ENCODE results near the gene PRM2.
A peak's percentile ranks its signal among the peaks of the same experiment; 100 is the strongest.
"Not testable (repeated sequence)": the region's sequence is repeated elsewhere in the genome, so short reads cannot be mapped to it uniquely, and the experiment has no call there.

PRM2 gene

DNA sequence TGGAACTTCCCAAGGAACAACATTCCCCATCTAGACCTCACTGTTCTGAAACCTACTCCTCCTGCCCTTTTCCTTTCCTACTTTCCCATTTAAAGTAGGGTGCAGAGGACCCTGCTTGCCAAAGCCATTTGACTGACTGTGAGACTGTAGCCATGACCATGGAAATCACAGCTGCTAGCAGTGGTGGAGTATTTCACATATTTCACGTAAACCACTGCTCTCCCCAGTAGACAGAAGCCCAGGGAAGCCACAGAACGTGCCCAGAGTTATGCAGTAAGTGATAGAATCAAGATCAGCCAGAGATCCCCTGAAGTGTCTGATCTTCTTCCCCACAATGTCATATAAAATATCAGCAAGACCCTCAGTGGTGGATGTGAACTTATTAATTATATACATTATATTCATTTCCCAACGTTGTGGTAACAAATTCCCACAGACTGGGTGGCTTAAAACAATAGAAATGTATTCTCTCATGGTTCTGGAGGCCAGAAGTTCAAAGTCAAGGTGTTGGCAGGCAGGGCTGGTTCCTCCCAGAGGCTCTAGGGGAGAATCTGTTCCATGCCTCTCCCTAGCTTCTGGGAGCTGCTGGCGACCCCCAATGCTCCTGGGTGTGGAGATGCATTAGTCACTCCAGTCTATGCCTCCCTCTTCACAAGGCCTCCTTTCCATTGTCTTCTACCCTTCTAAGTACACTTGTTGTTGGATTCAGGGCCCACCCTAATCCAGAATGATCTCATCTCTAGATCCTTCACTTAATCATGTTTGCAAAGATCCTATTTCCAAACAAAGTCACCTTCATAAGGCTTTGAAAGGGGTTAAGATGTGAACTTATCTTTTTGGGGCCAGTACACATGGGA, 25.6 kb upstream of the PRM2 start:
- Histone ChIP-seq H3K9me2 (replicated peaks; ENCODE audit: insufficient read depth, low read length) (no peaks in the 10 kb centered on the region), H3K9ac (ENCODE audit: low read length) (no peak overlapping the region), H3K9me3 (ENCODE audit: insufficient read depth, low read length) (no peaks in the 10 kb centered on the region), H4K20me1 (ENCODE audit: low read depth, low read length) (no peaks in the 10 kb centered on the region), H3K36me3 (ENCODE audit: low read length) (no peaks in the 10 kb centered on the region), H2AFZ (ENCODE audit: low read depth, low read length, severe bottlenecking) (no peak overlapping the region), H3K27ac (ENCODE audit: low read depth, low read length) (no peak overlapping the region), H3K27me3 (ENCODE audit: low read length) (no peaks in the 10 kb centered on the region), H3K4me2 (ENCODE audit: low read depth, low read length, poor library complexity, severe bottlenecking) (no peak overlapping the region), H3F3A (ENCODE audit: insufficient read depth) (peaks cover 15% of the 10 kb centered on the region), H3K4me3 (ENCODE audit: insufficient read depth, low read length, poor library complexity, severe bottlenecking) (no peak overlapping the region), H3K79me2 (ENCODE audit: insufficient read depth, low read length) (no peaks in the 10 kb centered on the region)
- TF ChIP-seq, protein P1, sequence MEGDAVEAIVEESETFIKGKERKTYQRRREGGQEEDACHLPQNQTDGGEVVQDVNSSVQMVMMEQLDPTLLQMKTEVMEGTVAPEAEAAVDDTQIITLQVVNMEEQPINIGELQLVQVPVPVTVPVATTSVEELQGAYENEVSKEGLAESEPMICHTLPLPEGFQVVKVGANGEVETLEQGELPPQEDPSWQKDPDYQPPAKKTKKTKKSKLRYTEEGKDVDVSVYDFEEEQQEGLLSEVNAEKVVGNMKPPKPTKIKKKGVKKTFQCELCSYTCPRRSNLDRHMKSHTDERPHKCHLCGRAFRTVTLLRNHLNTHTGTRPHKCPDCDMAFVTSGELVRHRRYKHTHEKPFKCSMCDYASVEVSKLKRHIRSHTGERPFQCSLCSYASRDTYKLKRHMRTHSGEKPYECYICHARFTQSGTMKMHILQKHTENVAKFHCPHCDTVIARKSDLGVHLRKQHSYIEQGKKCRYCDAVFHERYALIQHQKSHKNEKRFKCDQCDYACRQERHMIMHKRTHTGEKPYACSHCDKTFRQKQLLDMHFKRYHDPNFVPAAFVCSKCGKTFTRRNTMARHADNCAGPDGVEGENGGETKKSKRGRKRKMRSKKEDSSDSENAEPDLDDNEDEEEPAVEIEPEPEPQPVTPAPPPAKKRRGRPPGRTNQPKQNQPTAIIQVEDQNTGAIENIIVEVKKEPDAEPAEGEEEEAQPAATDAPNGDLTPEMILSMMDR (IDR thresholded peaks at IDR 0.05; ENCODE audit: insufficient read depth, low read length, poor library complexity, severe bottlenecking) = no peak
- no peak for TF ChIP-seq EZH2phosphoT487 (conservative IDR thresholded peaks at IDR 0.05; ENCODE audit: low read length)

DNA sequence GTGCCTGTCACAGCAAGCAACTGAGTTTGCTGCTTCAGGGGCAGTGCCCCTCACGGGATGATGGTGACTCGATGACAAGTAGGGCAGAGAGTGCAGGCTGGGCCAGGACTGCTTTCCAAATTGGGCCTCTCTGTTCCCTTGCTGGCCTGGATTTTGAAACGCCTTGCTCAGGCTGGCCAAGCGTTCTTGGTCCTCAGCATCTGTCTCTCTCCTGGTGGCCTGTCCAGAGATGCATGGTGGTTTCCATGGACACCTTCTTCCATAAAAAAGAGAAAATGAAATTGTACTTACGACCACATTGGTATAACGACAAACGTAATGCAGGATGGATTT, 24.2 kb upstream of the PRM2 start:
- Histone ChIP-seq H2AFZ (ENCODE audit: low read depth, low read length, severe bottlenecking) (no peak overlapping the region), H3K27me3 (ENCODE audit: low read length) (no peaks in the 10 kb centered on the region), H3K36me3 (ENCODE audit: low read length) (no peaks in the 10 kb centered on the region), H3K4me2 (ENCODE audit: low read depth, low read length, poor library complexity, severe bottlenecking) (no peak overlapping the region), H3K9ac (ENCODE audit: low read length) (no peak overlapping the region), H3K4me3 (ENCODE audit: insufficient read depth, low read length, poor library complexity, severe bottlenecking) (no peak overlapping the region), H3K79me2 (ENCODE audit: insufficient read depth, low read length) (no peaks in the 10 kb centered on the region), H3F3A (ENCODE audit: insufficient read depth) (peaks cover 28% of the 10 kb centered on the region), H3K9me3 (ENCODE audit: insufficient read depth, low read length) (no peaks in the 10 kb centered on the region), H3K27ac (ENCODE audit: low read depth, low read length) (no peak overlapping the region), H3K9me2 (replicated peaks; ENCODE audit: insufficient read depth, low read length) (no peaks in the 10 kb centered on the region), H4K20me1 (ENCODE audit: low read depth, low read length) (no peaks in the 10 kb centered on the region)
- TF ChIP-seq, protein P1 (IDR thresholded peaks at IDR 0.05; ENCODE audit: insufficient read depth, low read length, poor library complexity, severe bottlenecking) = no peak
- no peak for TF ChIP-seq EZH2phosphoT487 (conservative IDR thresholded peaks at IDR 0.05; ENCODE audit: low read length)

DNA sequence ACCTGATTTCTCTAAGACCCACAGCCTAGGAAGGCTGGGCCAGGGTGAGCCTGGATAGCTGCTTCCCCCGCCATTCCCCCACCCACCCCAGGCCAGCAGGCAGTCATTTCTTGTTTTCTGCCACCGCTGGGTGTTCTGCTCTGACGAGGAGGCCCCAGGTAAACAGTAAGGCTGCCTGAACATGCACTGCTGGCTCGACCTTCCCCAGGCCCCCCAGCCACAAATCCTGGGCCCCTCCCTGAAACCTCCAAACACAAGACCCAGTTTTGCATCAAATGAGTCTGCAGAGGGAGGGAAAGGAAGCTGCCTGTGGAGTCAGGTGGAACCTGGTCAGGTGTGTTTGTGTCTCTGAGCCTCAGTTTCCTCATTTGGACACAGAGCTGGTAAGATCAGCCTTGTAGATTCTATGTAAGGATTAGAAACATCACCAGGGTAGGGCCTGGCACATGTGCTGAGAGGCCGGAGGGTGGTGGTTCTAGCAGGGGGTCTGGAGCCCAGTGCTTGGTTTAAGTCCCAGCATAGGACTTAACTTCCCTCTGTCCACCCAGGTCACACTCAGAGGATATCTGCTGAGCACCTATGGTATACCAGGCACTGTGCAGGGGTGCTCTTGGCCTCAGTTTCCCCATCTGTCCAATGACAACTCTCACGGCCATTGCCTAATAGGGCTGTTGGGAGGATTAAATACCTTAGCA, 23.7 kb upstream of the PRM2 start:
- H3F3A ChIP-seq (ENCODE audit: insufficient read depth) = peaks cover 33% of the 10 kb centered on the region
- no peak overlapping the region for H3K4me3 ChIP-seq (ENCODE audit: insufficient read depth, low read length, poor library complexity, severe bottlenecking)
- H4K20me1 ChIP-seq (ENCODE audit: low read depth, low read length) = no peaks in the 10 kb centered on the region
- H3K9me3 ChIP-seq (ENCODE audit: insufficient read depth, low read length) = no peaks in the 10 kb centered on the region
- no peaks in the 10 kb centered on the region for H3K27me3 ChIP-seq (ENCODE audit: low read length)
- no peak for TF ChIP-seq EZH2phosphoT487 (conservative IDR thresholded peaks at IDR 0.05; ENCODE audit: low read length)
- TF ChIP-seq, protein P1 (IDR thresholded peaks at IDR 0.05; ENCODE audit: insufficient read depth, low read length, poor library complexity, severe bottlenecking) = no peak
- H3K9ac ChIP-seq (ENCODE audit: low read length) = no peak overlapping the region
- H3K36me3 ChIP-seq (ENCODE audit: low read length) = no peaks in the 10 kb centered on the region
- no peak overlapping the region for H3K27ac ChIP-seq (ENCODE audit: low read depth, low read length)
- no peak overlapping the region for H3K4me2 ChIP-seq (ENCODE audit: low read depth, low read length, poor library complexity, severe bottlenecking)
- no peaks in the 10 kb centered on the region for H3K9me2 ChIP-seq (replicated peaks; ENCODE audit: insufficient read depth, low read length)
- H2AFZ ChIP-seq (ENCODE audit: low read depth, low read length, severe bottlenecking) = no peak overlapping the region
- no peaks in the 10 kb centered on the region for H3K79me2 ChIP-seq (ENCODE audit: insufficient read depth, low read length)

DNA sequence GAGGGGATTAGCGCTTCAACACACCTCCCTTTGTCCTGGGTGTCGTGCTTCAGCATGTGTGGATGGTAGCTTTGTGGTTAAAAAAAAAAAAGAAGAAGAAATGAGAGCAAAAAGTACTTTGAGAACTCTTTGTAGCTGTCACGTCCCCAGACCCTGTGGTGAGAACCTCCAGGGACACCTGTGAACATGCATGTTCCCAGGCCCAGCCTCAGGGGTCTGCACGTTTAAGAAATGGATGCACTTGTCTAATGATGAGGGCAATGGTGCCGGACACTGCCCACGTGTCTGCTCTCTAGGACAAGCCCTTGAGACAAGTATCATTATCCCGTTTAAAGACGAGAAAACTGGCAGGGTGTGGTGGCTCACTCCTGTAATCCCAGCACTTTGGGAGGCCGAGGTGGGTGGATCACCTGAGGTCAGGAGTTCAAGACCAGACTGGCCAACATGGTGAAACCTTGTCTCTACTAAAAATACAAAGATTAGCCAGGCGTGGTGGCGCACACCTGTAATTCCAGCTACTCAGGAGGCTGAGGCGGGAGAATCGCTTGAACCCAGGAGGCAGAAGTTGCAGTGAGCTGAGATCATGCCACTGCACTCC, 22.8 kb upstream of the PRM2 start:
- H3K27me3 ChIP-seq (ENCODE audit: low read length); H3K36me3 ChIP-seq (ENCODE audit: low read length); H3K9me2 ChIP-seq (replicated peaks; ENCODE audit: insufficient read depth, low read length); H2AFZ ChIP-seq (ENCODE audit: low read depth, low read length, severe bottlenecking); H3K9ac ChIP-seq (ENCODE audit: low read length); H4K20me1 ChIP-seq (ENCODE audit: low read depth, low read length); H3K4me3 ChIP-seq (ENCODE audit: insufficient read depth, low read length, poor library complexity, severe bottlenecking); H3K79me2 ChIP-seq (ENCODE audit: insufficient read depth, low read length); H3K9me3 ChIP-seq (ENCODE audit: insufficient read depth, low read length): not testable (repeated sequence)
- H3F3A ChIP-seq (ENCODE audit: insufficient read depth) = peaks cover 40% of the 10 kb centered on the region
- peak overlapping the region; percentile 66 for H3K4me2 ChIP-seq (ENCODE audit: low read depth, low read length, poor library complexity, severe bottlenecking)
- H3K27ac ChIP-seq (ENCODE audit: low read depth, low read length) = peak overlapping the region; percentile 96
